ENCODE results near the gene TRHDE.

GRCh38 chr12:72499244-72499643 is 227.1 kb downstream of the TRHDE start:
- TF ChIP-seq, protein P1, sequence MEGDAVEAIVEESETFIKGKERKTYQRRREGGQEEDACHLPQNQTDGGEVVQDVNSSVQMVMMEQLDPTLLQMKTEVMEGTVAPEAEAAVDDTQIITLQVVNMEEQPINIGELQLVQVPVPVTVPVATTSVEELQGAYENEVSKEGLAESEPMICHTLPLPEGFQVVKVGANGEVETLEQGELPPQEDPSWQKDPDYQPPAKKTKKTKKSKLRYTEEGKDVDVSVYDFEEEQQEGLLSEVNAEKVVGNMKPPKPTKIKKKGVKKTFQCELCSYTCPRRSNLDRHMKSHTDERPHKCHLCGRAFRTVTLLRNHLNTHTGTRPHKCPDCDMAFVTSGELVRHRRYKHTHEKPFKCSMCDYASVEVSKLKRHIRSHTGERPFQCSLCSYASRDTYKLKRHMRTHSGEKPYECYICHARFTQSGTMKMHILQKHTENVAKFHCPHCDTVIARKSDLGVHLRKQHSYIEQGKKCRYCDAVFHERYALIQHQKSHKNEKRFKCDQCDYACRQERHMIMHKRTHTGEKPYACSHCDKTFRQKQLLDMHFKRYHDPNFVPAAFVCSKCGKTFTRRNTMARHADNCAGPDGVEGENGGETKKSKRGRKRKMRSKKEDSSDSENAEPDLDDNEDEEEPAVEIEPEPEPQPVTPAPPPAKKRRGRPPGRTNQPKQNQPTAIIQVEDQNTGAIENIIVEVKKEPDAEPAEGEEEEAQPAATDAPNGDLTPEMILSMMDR (IDR thresholded peaks at IDR 0.05; ENCODE audit: low read length) = no peak
- no peak for TF ChIP-seq EZH2 (IDR thresholded peaks at IDR 0.05; ENCODE audit: borderline replicate concordance, low read length)

All from OCI-LY1 (cell line).